ENCODE data around the gene IL9.

Gene IL9

DNA sequence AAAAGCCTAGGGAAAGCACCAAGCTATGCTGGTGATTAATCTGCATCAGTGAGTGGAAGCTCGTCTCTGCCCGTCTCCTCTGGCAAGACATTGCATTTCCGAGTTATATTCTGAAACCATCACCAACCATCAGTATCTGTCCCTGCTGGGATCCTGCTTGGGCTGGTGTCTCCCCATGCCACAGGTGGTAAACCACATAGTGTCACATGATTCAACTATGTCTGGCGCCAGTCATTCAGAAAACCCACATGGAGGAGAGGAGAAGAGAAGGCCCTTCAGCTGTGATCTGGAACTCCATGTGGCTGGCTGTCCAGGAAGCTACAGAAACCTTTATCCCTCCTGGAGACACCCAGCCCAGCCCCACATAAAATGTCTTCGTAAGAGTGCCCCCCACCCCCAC, 4.8 kb downstream of the IL9 start:
- peak; percentile 90 for DNase-seq

DNA sequence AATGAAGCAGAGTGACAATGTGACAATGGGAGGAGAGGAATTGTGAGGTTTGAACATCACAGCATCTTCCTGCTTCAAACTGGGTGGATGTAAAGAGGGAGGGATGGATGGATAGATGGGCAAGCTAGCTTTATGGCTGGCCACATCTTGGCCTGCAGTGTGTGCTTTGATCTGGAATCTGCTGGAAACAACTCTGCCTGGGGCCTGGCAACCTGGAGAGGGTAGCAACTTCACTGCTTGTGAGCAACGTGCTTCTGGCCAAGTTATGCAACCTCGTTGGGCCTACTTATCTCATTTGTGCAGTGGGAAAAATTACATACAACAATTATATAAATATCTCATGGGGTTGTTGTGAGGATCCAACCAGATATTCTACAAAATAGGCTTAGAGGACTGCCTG, 5.3 kb downstream of the IL9 start:
- DNase-seq, result no peak

DNA sequence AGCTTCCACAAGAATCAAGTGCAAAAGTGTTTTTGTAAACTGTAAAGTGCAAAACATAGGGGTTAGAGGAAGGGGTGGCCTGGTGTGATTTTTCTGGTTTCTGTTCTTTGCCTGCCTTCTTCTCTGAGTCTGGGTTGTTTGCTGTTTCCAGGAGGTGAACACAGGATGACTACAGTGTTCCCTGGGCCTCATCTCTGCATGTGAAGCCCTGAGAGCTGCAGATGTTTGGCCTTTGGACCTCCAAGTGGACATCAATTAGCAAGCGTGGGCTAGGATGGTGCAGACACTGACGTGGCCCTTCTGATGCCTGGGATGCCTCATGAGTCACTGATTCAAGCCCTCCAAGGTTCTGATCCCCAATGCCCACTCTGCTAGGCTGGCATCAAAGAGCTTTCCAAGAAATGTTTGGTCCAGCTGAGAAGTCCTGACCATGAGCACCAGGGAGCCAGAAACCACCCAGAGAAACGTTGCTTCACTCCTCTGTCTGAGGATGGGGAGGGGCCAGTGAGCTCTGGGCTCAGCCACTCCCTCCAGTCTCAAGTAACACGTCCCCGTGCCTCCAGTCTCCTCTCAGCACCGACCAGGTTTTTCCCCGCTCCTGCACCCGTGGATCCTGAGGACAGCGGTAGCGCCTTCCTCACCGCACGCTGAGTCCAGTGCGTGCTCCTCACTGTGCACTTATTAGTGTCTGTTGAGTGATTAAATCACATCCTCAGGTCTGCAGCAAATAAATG, 7.6 kb downstream of the IL9 start:
- no peak for DNase-seq

DNA sequence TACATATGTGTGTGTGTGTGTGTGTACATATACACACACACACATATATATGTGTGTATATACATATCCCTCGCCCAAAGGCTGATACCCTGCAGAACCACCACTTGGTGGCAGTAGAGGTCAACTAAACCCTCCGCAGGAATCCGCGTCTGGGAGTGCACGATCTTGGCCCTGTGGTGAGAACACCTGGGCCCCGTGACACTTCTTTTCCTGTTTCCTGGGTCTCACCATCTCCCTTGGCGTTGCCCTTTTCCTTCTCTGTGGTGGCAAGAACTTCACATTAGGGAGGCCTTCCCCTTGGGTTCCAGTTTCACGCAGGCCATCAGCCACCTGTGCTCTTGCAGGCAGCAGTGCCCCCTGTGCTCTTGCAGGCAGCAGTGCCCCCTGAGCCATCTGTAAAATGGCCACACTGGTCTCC, 8.2 kb downstream of the IL9 start:
- peak; percentile 77 for DNase-seq

DNA sequence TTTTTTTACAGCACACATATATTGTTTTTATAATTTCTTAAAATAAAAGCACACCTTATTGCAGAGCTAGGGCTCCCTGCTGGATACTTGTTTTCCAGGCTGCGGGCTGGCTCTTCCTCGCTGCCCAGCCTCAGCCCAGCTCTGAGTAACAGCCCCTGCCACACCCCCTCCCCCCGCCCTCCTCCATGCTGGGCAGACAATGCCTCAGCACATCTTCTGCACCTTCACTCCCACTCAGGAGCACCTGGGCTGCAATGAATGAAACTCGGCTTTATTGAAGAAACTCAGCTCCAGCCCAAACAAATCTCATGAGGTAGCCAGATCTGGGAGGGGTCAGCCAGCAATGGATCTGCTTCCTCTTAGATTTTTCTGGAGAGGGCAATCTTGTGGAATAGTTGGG, 9.5 kb downstream of the IL9 start:
- DNase-seq, result no peak

DNA sequence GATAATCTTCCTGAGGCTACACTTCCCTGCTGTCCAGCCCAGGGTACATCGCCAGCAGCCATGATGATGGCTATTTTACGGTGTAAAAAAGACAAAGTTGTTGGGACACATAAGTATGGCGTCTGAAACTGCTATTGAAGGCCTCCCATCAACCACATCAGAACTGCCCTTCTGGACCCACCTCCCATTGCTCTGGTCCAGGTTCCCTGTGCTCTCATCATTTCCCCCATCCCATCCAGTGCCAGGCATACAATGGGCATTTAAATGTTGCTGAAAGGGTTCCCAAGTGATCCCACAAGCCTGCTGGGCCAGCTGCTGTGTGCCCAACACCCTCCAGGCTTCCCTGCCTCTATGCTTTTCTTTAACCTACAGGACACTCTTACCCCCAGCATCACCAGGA, 10.6 kb downstream of the IL9 start:
- DNase-seq, result no peak

DNA sequence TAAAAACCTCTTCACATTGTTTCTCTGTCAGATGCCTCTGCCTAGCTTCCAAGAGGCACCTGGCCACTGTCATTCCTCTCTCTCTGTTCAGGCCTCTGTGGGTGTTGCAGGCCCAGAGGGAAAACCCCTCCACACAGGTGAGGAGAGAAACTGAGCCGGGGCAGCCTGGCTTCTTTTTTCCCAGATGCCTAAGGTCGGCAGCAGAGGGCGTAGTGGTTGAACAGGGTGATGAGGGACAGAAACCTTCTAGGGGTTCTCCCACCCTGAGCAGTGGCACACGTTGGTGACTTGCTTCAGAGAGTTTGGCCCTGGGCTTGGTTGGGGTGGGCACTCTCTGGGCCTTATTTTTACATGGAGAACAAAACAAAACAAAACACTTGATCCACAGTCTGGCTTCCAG, 12.2 kb downstream of the IL9 start:
- DNase-seq, result no peak

DNA sequence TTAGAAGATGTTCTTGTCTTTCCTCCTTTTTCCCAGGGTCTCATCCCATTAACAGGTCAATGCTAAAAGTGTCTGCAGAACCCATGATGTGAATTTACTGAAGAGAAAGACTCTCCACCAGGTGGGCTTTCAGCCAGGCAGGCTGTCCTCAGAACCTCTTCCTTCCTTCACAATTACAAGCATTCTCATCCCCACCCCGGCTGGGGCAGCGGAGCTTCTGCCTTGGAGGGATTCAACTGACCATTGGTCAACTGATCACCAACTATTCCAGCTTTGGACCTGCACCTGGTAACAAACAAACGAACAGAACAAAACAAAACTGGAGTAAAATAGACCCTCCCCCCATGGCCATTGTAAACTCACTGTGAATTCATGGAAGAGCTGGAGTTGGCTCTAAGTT, 12.6 kb downstream of the IL9 start:
- no peak for DNase-seq

DNA sequence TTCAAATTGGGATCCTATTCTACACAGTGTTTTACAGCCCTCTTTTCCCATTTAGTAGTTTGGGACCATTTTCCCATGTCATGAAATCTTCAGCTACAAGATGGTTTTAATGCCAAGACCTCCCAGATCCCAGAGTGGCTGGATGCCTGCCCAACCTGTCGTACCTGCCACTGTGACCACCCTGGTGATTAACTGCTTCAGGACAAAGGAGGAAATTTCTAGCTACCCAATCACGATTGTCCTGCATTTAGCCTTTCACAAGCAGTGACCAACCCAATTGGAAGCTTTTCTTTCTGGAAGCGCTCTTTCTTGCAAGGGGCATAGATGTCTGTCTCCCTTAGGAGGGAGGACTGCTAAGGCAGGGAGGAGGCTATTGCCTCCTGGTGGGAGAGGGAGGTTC, 13.8 kb downstream of the IL9 start:
- no peak for DNase-seq

DNA sequence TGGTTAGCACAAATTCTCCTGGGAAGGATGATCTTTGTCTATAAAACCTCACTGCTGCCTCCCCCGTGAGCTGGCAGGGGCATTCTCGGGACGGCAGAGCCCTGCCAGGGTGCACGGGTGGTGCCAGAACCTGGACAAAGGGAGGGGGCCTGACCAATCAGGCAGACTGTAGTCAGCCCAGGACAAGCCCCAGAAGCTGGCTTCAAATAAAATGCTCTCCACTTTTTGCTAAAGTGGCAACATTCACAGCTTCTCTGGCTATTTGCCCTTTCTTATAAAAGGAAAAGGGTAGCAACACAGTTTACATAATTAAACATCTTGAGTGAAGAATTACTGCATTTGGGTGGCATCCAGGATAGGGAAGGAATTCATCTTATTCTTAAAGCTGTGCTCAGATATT, 14.4 kb downstream of the IL9 start:
- no peak for DNase-seq

DNA sequence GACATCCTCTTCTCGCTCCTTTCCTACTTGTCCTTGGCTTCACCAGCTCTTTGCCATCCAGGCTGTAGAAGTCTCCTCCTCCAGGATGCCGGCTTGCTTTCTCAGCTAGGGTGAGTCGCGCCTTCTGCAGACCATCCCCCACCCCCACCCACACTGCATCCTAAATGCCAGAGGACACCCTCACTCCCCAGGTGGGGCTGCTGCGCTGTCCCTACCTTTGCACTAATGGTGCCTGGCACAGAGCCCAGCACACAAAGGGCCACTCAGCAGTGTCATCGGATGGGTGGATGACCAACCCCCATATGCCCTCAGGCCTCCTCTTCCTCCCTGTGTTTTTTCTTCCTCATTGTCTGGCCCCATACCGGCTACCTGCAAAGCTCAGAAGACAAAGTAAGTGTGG, 14.8 kb downstream of the IL9 start:
- no peak for DNase-seq

DNA sequence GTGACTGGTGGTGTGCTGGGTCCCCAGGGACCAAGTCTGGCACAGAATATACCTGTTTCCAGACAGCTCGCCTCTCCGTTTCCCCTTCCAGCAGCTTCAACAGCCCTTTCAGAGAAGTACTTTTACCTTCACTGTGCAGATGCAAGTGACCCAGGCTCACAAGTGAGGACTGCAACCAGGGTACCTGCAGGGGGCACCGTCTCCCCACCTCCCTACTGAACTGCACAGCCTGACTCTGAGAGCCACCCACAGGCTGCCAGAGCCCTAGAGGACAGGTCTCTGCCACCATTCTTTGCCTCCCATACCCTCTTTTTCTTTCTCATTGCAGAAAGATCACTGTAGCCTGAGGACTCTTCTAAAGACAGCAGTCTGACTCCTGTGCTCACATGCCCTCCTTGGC, 15.4 kb downstream of the IL9 start:
- DNase-seq, result peak; percentile 17

DNA sequence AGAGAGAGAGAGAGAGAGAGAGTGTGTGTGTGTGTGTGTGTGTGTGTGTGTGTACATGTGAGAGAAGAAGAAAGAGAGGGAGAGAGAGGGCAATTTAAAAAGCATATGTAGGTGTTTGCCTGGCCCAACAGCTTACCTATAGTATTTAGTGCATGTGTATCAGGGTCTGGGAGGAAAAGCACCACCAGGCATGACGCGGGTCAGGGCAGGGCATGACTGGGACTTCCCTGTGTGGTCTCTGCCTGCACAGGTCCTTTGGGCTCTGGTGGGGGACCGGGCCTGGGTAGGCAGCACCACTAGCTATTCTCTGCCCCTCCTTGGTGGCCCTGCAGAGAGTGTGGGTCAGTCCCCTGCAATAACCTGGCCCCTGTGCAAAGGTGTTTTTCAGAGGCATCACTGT, 16.1 kb downstream of the IL9 start:
- DNase-seq, result no peak

DNA sequence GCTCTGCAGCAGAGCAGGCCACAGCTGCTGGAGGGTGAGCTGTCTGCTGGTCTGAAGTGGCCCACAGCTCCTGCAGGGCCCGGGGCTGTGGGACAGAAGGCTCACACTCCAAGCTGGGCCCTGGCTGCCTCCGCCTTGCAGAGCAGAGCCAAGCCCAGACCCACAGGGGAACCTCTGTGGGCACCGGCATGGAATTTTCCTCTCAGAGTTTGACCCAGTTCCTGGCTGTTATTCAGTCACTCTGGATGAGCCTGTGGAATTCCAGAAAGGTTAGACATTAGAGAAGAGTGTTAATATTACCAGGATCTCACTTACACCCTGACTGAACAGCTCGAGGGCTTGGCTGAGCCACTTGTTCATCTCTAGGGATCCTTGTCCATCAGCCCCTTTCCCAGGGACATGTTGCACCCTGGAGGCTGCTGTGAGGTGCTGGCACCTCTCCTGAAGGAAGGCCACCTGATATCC, 17.5 kb downstream of the IL9 start:
- DNase-seq, result no peak

DNA sequence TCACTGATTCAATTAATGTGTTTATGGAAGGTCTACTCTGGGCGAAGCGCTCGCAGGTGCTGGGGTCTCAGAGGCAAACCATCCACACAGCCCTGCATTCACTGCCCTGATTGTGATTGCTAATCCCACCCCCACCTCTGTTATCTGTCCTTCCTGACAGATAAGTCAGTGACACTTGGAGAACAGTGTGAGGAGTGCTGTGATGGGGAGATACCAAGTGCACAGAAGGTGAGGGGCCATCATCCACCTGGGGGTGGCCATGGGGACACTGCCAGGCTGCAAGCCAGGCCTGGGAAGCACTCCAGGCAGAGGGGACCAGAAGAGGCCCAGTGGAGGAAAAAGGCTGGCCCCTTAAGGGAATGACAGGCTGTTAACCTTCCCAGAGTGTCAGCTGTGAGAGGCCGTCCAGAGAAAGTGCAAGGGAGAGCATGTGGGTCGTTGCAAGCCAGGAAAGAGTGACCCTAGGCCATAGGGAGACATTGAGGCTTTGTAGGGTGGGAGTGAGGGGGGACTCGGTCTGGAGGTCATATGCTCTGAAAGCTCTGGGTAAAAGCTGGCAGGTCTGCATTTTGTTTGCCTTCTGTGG, 18.0 kb downstream of the IL9 start:
- no peak for DNase-seq

DNA sequence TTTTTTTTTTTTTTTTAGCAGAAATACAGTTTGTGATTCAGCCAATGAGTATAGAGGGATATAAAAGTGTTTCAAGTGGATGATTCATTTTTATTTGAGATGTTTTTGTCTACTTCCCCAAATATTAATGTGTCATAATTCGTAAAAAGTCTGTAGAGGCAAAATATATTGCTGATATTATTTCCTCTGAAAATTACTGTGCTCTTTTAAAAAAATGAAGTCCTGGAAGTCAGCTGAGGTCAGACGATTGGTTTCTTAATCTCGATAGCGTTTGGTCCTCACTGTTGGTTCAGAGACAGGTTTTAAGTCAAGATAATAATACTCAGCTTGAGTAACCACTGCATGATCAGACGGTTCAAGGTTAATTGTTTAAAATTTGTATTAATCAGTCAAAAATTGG, 19.5 kb downstream of the IL9 start:
- no peak for DNase-seq

DNA sequence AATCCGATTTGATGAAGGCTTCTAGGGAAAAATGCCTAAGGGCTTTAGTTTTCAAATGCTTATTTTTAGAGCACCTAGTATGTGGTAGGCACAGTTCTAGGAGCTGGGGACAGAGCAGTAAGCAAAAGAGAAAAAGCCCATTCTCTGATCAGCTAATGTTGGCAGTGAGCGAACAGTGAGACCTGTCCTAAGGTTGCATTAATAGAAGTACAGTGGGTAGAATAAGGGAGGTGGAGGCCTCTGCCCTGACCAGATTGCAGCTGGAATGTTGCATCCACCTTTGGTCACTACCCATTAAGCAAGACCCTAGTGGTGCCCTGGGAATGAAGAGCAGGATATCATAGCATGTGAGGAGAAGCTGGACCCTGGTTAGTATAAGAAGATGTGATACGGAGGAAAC, 20.1 kb downstream of the IL9 start:
- no peak for DNase-seq

DNA sequence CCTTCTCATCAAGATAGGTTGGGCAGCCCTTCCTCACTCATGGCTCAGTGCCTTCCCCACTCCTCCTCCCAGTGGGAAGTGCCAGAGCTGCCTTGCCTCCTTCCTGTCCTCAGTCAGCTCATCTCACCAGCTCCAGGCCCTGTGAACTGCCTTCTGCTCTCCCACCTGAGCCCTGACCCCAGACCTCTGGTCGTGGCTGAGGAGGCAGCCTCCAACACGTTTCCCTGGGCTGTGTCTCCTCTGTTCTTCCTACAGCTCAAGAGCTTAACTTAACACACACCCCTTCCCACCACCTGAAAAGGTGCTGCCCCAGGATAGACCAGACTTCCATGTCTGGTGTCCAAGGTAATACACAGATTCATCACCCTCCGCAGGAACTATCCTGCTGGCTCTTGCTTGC, 21.2 kb downstream of the IL9 start:
- DNase-seq, result no peak

DNA sequence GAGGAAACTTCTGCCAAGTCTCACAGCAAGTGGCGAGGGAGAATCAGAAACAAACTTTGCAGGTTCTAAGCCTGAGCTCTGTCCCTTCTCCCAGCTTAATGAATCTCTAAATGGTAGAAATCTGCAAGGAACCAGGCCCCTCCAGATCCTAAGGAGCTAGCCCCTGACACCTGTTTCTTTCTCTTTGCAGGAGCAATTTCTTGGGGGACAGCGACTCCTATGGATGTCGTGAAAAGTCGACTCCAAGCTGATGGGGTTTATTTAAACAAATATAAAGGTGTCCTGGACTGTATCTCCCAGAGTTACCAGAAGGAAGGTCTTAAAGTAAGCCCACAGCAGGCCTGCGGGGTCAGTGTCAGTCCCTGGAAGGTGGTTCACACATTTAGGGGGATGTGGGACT, 21.8 kb downstream of the IL9 start:
- DNase-seq, result no peak

DNA sequence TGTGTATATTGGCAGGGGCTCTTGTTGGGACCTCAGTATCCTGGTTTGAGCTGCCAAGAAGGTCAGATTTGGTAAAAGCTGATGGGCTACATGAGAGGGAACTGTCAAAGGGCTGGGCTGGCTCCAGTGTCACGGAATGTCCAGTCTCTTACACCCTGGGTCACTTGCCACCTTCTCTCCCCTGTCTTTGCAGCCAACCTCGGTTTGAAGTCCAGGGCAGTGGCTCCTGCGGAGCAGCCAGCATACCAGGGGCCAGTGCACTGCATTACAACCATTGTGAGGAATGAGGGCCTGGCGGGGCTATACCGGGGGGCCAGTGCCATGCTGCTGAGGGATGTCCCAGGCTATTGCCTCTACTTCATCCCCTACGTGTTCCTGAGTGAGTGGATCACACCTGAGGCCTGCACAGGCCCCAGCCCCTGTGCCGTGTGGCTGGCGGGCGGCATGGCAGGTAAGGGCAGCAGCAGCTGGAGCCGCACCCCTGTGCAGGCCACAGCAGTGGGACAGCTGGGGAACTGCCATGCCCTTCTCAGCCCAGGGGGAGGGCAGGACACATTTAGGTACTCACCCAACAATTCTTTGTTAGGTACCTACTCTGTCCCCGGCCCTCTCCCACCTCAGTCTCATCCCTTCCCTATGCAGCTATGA, 24.2 kb downstream of the IL9 start:
- DNase-seq, result no peak

DNA sequence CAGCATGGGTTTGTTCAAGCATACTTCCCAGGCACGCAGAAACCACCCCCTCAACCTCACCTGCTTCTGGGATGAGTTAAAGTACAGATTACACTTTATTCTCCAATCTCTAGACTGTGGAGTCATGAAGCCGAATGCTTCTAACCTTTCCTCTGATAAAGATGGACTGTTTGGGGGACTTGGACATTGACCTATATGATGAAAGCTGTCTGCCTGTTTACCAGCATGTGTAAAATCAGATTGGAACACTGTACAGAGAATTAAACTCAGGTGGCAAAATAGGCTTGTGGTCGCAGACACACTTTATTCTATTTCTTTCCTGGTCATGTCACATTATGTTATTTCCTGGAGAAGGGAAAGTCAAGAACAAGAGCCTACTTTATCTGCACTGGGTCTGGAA, 25.7 kb downstream of the IL9 start:
- DNase-seq, result no peak

DNA sequence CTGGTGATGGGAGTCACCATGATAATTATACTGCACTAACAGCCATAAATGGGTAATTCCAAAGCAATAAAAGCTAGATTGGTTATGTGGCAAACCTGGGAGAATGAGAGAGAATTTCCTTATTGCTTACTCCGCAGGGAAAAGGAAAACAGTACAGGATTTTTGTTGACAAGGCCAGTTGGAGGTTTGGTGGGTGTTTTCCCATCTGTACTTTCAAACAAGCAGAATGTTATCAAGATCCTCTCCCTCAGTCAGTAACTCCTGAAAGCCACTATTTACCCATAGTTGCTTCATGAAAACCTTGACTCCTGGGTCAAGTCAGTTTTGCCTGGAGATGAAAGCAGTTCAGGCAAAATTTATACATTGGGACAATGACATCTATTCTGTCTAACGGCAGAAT, 26.4 kb downstream of the IL9 start:
- no peak for DNase-seq

DNA sequence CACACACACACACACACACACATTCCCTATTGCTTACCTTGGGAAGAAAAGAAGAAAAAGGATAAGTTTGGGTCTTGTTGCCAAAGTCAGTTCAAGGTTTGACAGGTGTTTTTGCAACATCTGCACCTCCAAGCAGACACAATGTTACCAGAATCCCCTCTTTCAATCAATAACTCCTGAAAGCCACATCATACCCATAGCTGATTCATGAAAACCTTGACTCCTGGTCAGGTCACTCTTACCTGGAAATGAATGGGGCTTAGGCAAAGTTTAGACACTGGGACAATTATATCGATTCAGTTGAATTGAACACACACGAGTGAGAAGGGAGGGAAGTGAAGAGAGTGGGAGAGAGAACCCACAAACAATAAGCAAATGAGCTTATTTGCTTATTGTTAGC, 27.0 kb downstream of the IL9 start:
- no peak for DNase-seq

DNA sequence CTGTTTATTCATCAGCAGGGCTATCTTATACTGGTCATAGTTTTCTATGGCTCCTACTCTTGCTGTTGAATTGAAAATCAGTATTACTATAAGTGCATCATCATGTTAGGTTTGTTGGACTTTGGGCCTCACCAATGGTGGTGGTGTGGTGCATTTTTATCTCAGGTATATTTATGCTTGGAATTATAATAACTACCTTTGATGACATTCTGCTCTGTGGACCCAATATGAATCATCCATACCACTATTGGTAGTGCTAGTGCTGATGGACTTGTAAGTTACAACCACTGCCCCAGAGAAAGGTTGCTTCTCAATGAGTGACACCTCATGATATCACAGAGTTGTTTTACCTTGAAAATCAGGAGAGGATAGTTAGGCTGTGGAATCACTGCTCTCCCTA, 28.0 kb downstream of the IL9 start:
- DNase-seq, result no peak

DNA sequence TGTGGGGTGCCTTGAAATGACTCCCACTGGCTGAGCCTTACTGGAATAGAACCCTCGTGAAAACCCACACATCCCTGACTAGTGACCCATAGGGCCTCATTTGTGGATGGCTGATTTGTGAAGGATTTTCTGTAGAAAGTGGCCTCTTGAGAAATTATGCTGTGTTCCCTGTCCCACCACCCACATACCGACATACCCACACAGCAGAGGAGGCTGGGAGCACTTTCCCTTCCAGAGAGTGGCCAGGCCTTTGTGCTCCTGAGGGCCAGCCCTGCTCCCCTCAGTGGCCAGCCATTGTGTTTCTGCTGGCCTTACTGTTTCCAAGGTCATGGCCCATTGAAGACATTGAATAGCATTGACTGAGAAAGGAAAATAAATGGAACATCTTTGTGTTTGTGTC, 29.6 kb downstream of the IL9 start:
- DNase-seq, result no peak

Measured in activated CD4-positive, alpha-beta T cell treated with anti-CD3 and anti-CD28 coated beads, Interleukin-2, amount 50 U/mL, for 16 hours (primary cell).